ENCODE measurements around the gene SLCO4A1. TPM values are rescaled to one million over a fixed set of nuclear protein-coding genes. Genes with fewer than 3 reads are reported as not detected.

Gene SLCO4A1
- 10 to 100 TPM; 26.1 to 34.6 TPM for total RNA-seq

GRCh38 chr20:62642051-62642665 is at the start of gene SLCO4A1:
Gene SLCO4A1, plus strand, starts transcription at chr20:62642503. Its CDS starts 13,952 bp downstream, at chr20:62656455.
- peaks cover 13% of the 10 kb centered on the region for H3K27me3 Mint-ChIP-seq (ENCODE audit: low read depth)
- no peaks in the 10 kb centered on the region for H3K9me3 Mint-ChIP-seq
- peak within 1 kb of the TSS; percentile 84 to 91 for H3K4me3 Mint-ChIP-seq
- no peak within 1 kb of the TSS for H3K27ac Mint-ChIP-seq
- H3K36me3 Mint-ChIP-seq (ENCODE audit: insufficient read depth in 2 of 2) = no peaks in the 10 kb centered on the region
- ATAC-seq (replicated peaks in 1 of 2) (peak; percentile 90 to 92), DNase-seq (peak; percentile 91 to 93)
- H3K4me1 Mint-ChIP-seq (ENCODE audit: low read depth) = peaks cover 21% of the 10 kb centered on the region

GRCh38 chr20:62592506-62593177 is 49.7 kb upstream of the SLCO4A1 start:
- Mint-ChIP-seq H3K4me1 (ENCODE audit: low read depth) (peaks cover 5% of the 10 kb centered on the region), H3K36me3 (ENCODE audit: insufficient read depth in 2 of 2) (no peaks in the 10 kb centered on the region), H3K4me3 (no peak overlapping the region), H3K27me3 (ENCODE audit: low read depth) (peaks cover 43% of the 10 kb centered on the region), H3K9me3 (no peaks in the 10 kb centered on the region), H3K27ac (no peak overlapping the region)
- ATAC-seq (replicated peaks in 1 of 2) (no peak), DNase-seq (no peak)

GRCh38 chr20:62593616-62594015 is 48.7 kb upstream of the SLCO4A1 start:
- peaks cover 5% of the 10 kb centered on the region for H3K4me1 Mint-ChIP-seq (ENCODE audit: low read depth)
- DNase-seq = no peak
- H3K4me3 Mint-ChIP-seq = no peak overlapping the region
- ATAC-seq (replicated peaks in 1 of 2) = no peak
- peaks cover 53% of the 10 kb centered on the region for H3K27me3 Mint-ChIP-seq (ENCODE audit: low read depth)
- no peak overlapping the region for H3K27ac Mint-ChIP-seq
- no peaks in the 10 kb centered on the region for H3K9me3 Mint-ChIP-seq
- no peaks in the 10 kb centered on the region for H3K36me3 Mint-ChIP-seq (ENCODE audit: insufficient read depth in 2 of 2)

- no peak overlapping the region for H3K27ac Mint-ChIP-seq
- H3K27me3 Mint-ChIP-seq (ENCODE audit: low read depth) = peaks cover 58% of the 10 kb centered on the region
- ATAC-seq (replicated peaks in 1 of 2) (no peak), DNase-seq (no peak)
- H3K4me3 Mint-ChIP-seq = no peak overlapping the region
- no peaks in the 10 kb centered on the region for H3K36me3 Mint-ChIP-seq (ENCODE audit: insufficient read depth in 2 of 2)
- H3K9me3 Mint-ChIP-seq = no peaks in the 10 kb centered on the region
- H3K4me1 Mint-ChIP-seq (ENCODE audit: low read depth) = peaks cover 5% of the 10 kb centered on the region
These were observed 47.2 kb upstream of the SLCO4A1 start for GRCh38 chr20:62595069-62595468.

GRCh38 chr20:62595491-62595890 is 46.8 kb upstream of the SLCO4A1 start:
- Mint-ChIP-seq H3K27me3 (ENCODE audit: low read depth) (peaks cover 62% of the 10 kb centered on the region), H3K9me3 (no peaks in the 10 kb centered on the region), H3K4me3 (no peak overlapping the region), H3K36me3 (ENCODE audit: insufficient read depth in 2 of 2) (no peaks in the 10 kb centered on the region), H3K27ac (no peak overlapping the region), H3K4me1 (ENCODE audit: low read depth) (peaks cover 5% of the 10 kb centered on the region)
- ATAC-seq (replicated peaks in 1 of 2) = no peak
- DNase-seq = no peak

GRCh38 chr20:62596486-62596885 is 45.8 kb upstream of the SLCO4A1 start:
- DNase-seq = no peak
- Mint-ChIP-seq H3K27me3 (ENCODE audit: low read depth) (peaks cover 70% of the 10 kb centered on the region), H3K4me1 (ENCODE audit: low read depth) (peaks cover 9% of the 10 kb centered on the region), H3K4me3 (no peak overlapping the region), H3K9me3 (no peaks in the 10 kb centered on the region), H3K27ac (no peak overlapping the region), H3K36me3 (ENCODE audit: insufficient read depth in 2 of 2) (no peaks in the 10 kb centered on the region)
- ATAC-seq (replicated peaks in 1 of 2) = no peak

- H3K4me1 Mint-ChIP-seq (ENCODE audit: low read depth) = peaks cover 10% of the 10 kb centered on the region
- H3K27me3 Mint-ChIP-seq (ENCODE audit: low read depth) = peaks cover 70% of the 10 kb centered on the region
- H3K4me3 Mint-ChIP-seq = no peak overlapping the region
- no peak overlapping the region for H3K27ac Mint-ChIP-seq
- no peak for ATAC-seq (replicated peaks in 1 of 2)
- DNase-seq = no peak
- no peaks in the 10 kb centered on the region for H3K36me3 Mint-ChIP-seq (ENCODE audit: insufficient read depth in 2 of 2)
- no peaks in the 10 kb centered on the region for H3K9me3 Mint-ChIP-seq
These were observed 45.4 kb upstream of the SLCO4A1 start for GRCh38 chr20:62596921-62597320.

- H3K9me3 Mint-ChIP-seq = no peaks in the 10 kb centered on the region
- peaks cover 15% of the 10 kb centered on the region for H3K4me1 Mint-ChIP-seq (ENCODE audit: low read depth)
- H3K27me3 Mint-ChIP-seq (ENCODE audit: low read depth) = peaks cover 71% of the 10 kb centered on the region
- H3K4me3 Mint-ChIP-seq = no peak overlapping the region
- H3K36me3 Mint-ChIP-seq (ENCODE audit: insufficient read depth in 2 of 2) = no peaks in the 10 kb centered on the region
- H3K27ac Mint-ChIP-seq = no peak overlapping the region
- no peak for DNase-seq
- no peak for ATAC-seq (replicated peaks in 1 of 2)
These were observed 44.7 kb upstream of the SLCO4A1 start for GRCh38 chr20:62597416-62598115.

- no peaks in the 10 kb centered on the region for H3K9me3 Mint-ChIP-seq
- peaks cover 72% of the 10 kb centered on the region for H3K27me3 Mint-ChIP-seq (ENCODE audit: low read depth)
- ATAC-seq (replicated peaks in 1 of 2) (no peak), DNase-seq (no peak)
- peaks cover 24% of the 10 kb centered on the region for H3K4me1 Mint-ChIP-seq (ENCODE audit: low read depth)
- no peaks in the 10 kb centered on the region for H3K36me3 Mint-ChIP-seq (ENCODE audit: insufficient read depth in 2 of 2)
- no peak overlapping the region for H3K4me3 Mint-ChIP-seq
- no peak overlapping the region for H3K27ac Mint-ChIP-seq
These were observed 43.5 kb upstream of the SLCO4A1 start for GRCh38 chr20:62598761-62599194.

GRCh38 chr20:62599216-62600110 is 42.8 kb upstream of the SLCO4A1 start:
- no peak overlapping the region for H3K4me3 Mint-ChIP-seq
- no peaks in the 10 kb centered on the region for H3K9me3 Mint-ChIP-seq
- no peak overlapping the region for H3K27ac Mint-ChIP-seq

GRCh38 chr20:62601172-62601571 is 41.1 kb upstream of the SLCO4A1 start:
- H3K27ac Mint-ChIP-seq = no peak overlapping the region

More at GRCh38 chr20:62599216-62600110, 42.8 kb upstream of the SLCO4A1 start:
- ATAC-seq (replicated peaks in 1 of 2) (no peak), DNase-seq (no peak)
- Mint-ChIP-seq H3K36me3 (ENCODE audit: insufficient read depth in 2 of 2) (no peaks in the 10 kb centered on the region), H3K4me1 (ENCODE audit: low read depth) (peaks cover 27% of the 10 kb centered on the region), H3K27me3 (ENCODE audit: low read depth) (peaks cover 65% of the 10 kb centered on the region)

GRCh38 chr20:62601714-62602113 is 40.6 kb upstream of the SLCO4A1 start:
- Mint-ChIP-seq H3K4me1 (ENCODE audit: low read depth) (peaks cover 27% of the 10 kb centered on the region), H3K4me3 (no peak overlapping the region), H3K27ac (no peak overlapping the region), H3K9me3 (no peaks in the 10 kb centered on the region), H3K36me3 (ENCODE audit: insufficient read depth in 2 of 2) (no peaks in the 10 kb centered on the region), H3K27me3 (ENCODE audit: low read depth) (peaks cover 57% of the 10 kb centered on the region)
- ATAC-seq (replicated peaks in 1 of 2) (no peak), DNase-seq (no peak)

More at GRCh38 chr20:62601172-62601571, 41.1 kb upstream of the SLCO4A1 start:
- H3K4me1 Mint-ChIP-seq (ENCODE audit: low read depth) = peaks cover 27% of the 10 kb centered on the region
- H3K27me3 Mint-ChIP-seq (ENCODE audit: low read depth) = peaks cover 54% of the 10 kb centered on the region
- ATAC-seq (replicated peaks in 1 of 2) (no peak), DNase-seq (no peak)
- peak overlapping the region; percentile 30 to 40 for H3K4me3 Mint-ChIP-seq
- no peaks in the 10 kb centered on the region for H3K36me3 Mint-ChIP-seq (ENCODE audit: insufficient read depth in 2 of 2)
- no peaks in the 10 kb centered on the region for H3K9me3 Mint-ChIP-seq

All from activated T-cell treated with anti-CD3 and anti-CD28 coated beads, Interleukin-2, amount 50 U/mL, for 72 hours (primary cell).